Liver (tissue), 3 donors: Measurements from ENCODE around the gene SLC24A3.

Source experiments
- FOXA1 ChIP-seq: IDR thresholded peaks from 2 replicates; pipeline ENCODE4 v1.6.1; 2016; ENCODE audit warnings: antibody characterized with exemption
- FOXA2 ChIP-seq: IDR thresholded peaks from 2 replicates; pipeline ENCODE4 v1.6.1; 2016; ENCODE audit warnings: antibody characterized with exemption
- GABPA ChIP-seq, 2 donors: IDR thresholded peaks in 1 of 2; conservative IDR thresholded peaks in 1 of 2; 2 replicates each; pipeline ENCODE4 v1.6.1; 2016; ENCODE audit warnings: antibody characterized with exemption in 2 of 2, mild to moderate bottlenecking in 1 of 2, moderate library complexity in 1 of 2
- JUND ChIP-seq, 2 donors: IDR thresholded peaks; 2 replicates each; pipeline ENCODE4 v1.6.1; 2016; ENCODE audit warnings: antibody characterized with exemption in 2 of 2
- RAD21 ChIP-seq, 2 donors: IDR thresholded peaks; 2 replicates each; pipeline ENCODE4 v1.6.1; 2016; ENCODE audit warnings: antibody characterized with exemption in 2 of 2, mild to moderate bottlenecking in 2 of 2
- REST ChIP-seq: IDR thresholded peaks from 2 replicates; pipeline ENCODE4 v1.6.1; 2016; ENCODE audit warnings: antibody characterized with exemption, mild to moderate bottlenecking
- RXRA ChIP-seq, 2 donors: IDR thresholded peaks; 2 replicates each; pipeline ENCODE4 v1.6.1; 2017 to 2018; ENCODE audit warnings: antibody characterized with exemption in 2 of 2, mild to moderate bottlenecking in 1 of 2
- SP1 ChIP-seq: IDR thresholded peaks from 2 replicates; pipeline ENCODE4 v1.6.1; 2018; ENCODE audit warnings: antibody characterized with exemption, mild to moderate bottlenecking
- TAF1 ChIP-seq: conservative IDR thresholded peaks from 2 replicates; pipeline ENCODE4 v1.6.1; 2016; ENCODE audit warnings: antibody characterized with exemption, mild to moderate bottlenecking
- YY1 ChIP-seq: IDR thresholded peaks from 2 replicates; pipeline ENCODE4 v1.6.1; 2016; ENCODE audit warnings: antibody characterized with exemption, mild to moderate bottlenecking
- TF ChIP-seq, protein P1 (sequence below): fragments of 150-350 bp; IDR thresholded peaks from 2 replicates; pipeline ENCODE4 v1.5.1; 2017; ENCODE audit warnings: improper control_type of control experiment, low read depth, low read length; ENCODE audit not compliant: missing input control
- TF ChIP-seq, protein P2 (sequence below): IDR thresholded peaks from 2 replicates; pipeline ENCODE4 v1.6.1; 2016; ENCODE audit warnings: antibody characterized with exemption
- donor health status: healthy.
- donor health status: healthy.

DNA sequence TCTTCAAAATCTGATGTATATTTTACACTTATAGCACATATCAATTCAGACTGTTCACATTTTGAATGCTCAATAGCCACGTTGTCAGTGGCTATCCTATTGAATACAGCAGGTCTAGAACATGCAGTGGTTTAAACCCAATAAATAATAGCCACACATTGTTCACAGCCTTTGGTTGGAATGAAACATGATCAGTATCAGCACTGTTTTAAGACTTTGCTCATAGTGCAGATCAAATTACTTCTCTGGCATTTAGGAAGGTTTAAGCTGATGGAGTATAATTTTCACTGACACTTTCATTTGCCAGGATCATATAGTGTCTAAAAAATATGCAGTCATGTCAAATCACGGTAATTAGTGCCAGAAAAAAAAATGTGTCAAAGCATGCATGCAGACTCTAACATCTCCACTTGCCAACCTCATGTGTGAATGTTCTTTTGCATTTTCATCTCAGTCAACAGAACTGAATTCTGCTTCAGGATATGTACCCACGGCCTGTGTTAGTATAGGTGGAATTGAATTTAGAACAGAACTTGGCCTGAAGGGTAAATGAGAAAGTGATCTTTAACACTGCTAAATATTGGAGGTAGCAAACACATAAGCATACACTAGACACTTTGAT, 184.1 kb downstream of the SLC24A3 start:
- TF ChIP-seq, protein P1, sequence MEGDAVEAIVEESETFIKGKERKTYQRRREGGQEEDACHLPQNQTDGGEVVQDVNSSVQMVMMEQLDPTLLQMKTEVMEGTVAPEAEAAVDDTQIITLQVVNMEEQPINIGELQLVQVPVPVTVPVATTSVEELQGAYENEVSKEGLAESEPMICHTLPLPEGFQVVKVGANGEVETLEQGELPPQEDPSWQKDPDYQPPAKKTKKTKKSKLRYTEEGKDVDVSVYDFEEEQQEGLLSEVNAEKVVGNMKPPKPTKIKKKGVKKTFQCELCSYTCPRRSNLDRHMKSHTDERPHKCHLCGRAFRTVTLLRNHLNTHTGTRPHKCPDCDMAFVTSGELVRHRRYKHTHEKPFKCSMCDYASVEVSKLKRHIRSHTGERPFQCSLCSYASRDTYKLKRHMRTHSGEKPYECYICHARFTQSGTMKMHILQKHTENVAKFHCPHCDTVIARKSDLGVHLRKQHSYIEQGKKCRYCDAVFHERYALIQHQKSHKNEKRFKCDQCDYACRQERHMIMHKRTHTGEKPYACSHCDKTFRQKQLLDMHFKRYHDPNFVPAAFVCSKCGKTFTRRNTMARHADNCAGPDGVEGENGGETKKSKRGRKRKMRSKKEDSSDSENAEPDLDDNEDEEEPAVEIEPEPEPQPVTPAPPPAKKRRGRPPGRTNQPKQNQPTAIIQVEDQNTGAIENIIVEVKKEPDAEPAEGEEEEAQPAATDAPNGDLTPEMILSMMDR = no peak
- TF ChIP-seq REST (no peak), GABPA (IDR thresholded peaks at IDR 0.05 in 1 of 2, conservative IDR thresholded peaks at IDR 0.05 in 1 of 2) (no peak), RAD21 (IDR thresholded peaks at IDR 0.05) (no peak), SP1 (no peak), JUND (IDR thresholded peaks at IDR 0.05) (no peak), YY1 (no peak), TAF1 (no peak), FOXA1 (no peak), RXRA (IDR thresholded peaks at IDR 0.05) (no peak), FOXA2 (no peak)
- TF ChIP-seq, protein P2, sequence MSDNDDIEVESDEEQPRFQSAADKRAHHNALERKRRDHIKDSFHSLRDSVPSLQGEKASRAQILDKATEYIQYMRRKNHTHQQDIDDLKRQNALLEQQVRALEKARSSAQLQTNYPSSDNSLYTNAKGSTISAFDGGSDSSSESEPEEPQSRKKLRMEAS = no peak
